Activated T-helper 9 cell treated with anti-CD3 and anti-CD28 coated beads, Interleukin-2, amount 50 U/mL, for 16 hours (primary cell): ENCODE measurements around the gene CMTM7.

Experiments
- DNase-seq: peaks from one replicate; pipeline ENCODE4 v3.0.0-alpha.2; 2020; ENCODE audit warnings: low read depth

Gene CMTM7

GRCh38 chr3:32493437-32494414 is 102.1 kb downstream of the CMTM7 start:
- no peak for DNase-seq

DNA sequence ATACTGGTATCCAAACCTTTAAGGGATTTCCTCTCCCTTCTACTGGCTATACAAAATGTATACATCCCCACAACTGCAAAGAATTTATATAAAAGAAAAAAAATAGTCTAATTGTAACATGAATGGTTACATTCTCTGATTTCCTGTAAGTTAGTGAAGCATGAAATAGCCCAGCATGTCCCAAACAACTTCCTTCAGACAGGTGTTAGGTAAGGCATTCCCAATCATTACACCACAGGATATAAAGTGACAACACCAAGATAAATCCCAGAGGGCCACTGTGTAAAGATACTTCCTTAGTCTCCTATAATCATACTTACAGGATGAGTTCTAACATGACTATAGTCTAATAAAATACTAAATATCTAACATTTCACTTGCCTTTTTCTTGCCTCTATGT is 103.4 kb downstream of the CMTM7 start:
- no peak for DNase-seq

GRCh38 chr3:32495609-32496008 is 104.0 kb downstream of the CMTM7 start:
- no peak for DNase-seq

DNA sequence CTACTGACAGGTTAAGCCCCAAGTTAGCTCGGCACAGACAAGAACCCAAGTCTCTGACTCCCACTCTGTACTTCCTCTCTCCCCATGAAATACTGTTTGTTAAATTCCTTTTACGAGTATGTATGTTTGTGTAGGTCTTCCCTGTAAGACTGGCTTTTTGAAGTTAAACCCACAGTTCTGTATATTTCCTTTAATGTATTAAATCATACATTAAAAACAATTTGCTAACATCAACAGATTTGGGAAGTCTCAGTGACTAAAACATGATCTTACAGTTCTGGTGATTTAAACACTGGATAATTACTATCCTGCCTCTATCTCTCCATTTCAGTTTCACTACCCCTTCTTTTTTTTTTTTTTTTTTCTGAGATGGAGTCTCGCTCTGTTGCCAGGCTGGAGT is 106.6 kb downstream of the CMTM7 start:
- no peak for DNase-seq

GRCh38 chr3:32498992-32499391 is 107.3 kb downstream of the CMTM7 start:
- no peak for DNase-seq

- no peak for DNase-seq
These were observed 107.9 kb downstream of the CMTM7 start for GRCh38 chr3:32499585-32499984.

DNA sequence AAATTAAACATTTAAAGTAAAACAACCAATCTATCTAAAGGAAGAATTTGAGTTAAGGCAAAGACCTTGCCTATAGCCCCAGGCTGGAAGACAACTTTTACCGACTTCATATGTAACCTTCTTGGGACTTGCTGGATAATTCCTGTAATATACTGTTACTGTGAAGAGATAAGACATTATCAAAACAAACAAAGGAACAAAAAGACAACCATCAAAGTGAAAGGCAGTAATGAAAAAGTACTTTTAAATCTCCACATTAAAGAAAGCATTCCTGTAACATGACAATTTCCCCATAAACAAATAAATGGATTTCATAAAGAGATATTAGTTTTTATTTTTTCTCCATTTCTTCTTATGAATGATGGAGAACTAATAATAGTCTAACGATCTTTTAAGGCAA is 108.6 kb downstream of the CMTM7 start:
- no peak for DNase-seq

DNA sequence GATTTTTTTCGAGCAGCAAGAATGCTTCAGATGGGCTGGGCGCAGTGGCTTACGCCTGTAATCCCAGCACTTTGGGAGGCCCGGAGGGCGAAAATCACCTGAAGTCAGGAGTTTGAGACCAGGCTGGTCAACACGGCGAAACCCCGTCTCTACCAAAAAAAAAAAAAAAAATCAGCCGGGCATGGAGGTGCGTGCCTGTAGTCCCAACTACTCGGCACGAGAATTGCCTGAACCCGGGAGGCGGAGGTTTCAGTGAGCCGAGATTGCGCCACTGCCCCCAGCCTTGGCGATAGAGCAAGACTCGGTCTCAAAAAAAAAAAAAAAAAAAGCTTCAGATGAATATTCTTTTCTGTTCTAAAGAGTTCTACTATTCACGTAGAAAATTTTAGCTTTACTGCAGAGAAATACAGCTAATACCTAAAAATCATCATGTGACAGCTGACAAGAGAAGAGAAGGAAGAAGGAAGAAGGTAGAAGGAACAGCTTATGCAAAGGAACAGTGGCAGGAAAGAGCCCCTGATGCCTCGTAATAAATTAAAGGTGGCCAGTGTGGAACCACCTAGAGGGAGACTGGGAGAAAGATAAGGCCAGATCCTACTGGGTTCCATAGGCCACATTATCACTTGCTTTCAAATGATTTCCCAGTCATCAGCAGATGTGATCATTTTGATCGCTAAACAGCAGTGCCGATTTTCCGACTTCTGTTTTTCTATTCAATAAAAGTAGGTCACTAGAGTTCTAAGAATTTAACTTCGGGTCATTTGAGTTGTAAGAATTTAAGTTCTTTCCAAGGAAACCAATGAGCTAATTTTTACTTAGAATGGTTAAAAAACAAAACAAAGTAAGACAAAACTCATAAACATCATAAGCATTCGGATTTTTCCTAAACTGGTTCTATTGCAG is 109.5 kb downstream of the CMTM7 start:
- DNase-seq: no peak

GRCh38 chr3:32501783-32502117 is 110.1 kb downstream of the CMTM7 start:
- DNase-seq: no peak

- DNase-seq: peak; percentile 69
These were observed 110.7 kb downstream of the CMTM7 start, which contains the start of gene CMTM6 for GRCh38 chr3:32502118-32502945. TSS of gene CMTM6 (minus strand) at chr3:32502852. CDS start at chr3:32502745, 107 bp downstream.

DNA sequence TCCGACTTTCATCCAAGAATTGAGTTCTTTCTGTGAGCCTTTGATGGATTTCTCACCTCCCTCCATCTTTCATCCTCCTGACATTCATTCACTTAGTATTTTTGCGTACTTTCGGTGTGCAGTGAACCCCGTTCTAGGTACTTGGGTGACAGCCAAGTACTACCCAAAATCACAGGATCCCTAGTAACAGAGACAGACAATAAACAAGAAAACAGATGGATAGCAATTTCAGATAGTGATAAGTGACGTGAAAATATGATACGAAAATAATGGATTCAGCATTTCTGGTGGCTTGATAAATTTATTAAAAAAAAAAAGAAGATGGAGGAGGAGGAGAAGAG is 111.3 kb downstream of the CMTM7 start:
- DNase-seq: no peak
